H1 (cell line): ENCODE results near the gene TOM1L2. TPM values are rescaled to one million over a fixed set of nuclear protein-coding genes. Genes with fewer than 3 reads are reported as not detected.

Experiments used
- CTCF ChIA-PET: fragments of 300-600 bp; sonication (Branson Sonifier 250); formaldehyde crosslinking; loops from one replicate; lab custom pipeline; 2021; ENCODE audit not compliant: partially characterized antibody; lab: Charles Lee
- POLR2A ChIA-PET: fragments of 300-600 bp; sonication (Branson Sonifier 250); formaldehyde crosslinking; loops from one replicate; lab custom pipeline; 2021; ENCODE audit warnings: inconsistent platforms; ENCODE audit not compliant: partially characterized antibody; lab: Charles Lee
- DNase-seq, 2 experiments: peaks; one replicate each; pipeline versions ENCODE4 v3.0.0 to v3.0.0-alpha.2; 2010 to 2022; ENCODE audit warnings: low spot score in 2 of 2, low read depth in 1 of 2, mixed read lengths in 1 of 2
- FAIRE-seq: peaks from 2 replicates; lab custom pipeline; 2011; peaks lifted over from hg19 to GRCh38; lab: Jason Lieb, UNC
- H2AFZ ChIP-seq: 2 replicates; pipeline ENCODE4 v1.8.1; 2012; ENCODE audit warnings: low read length, inconsistent platforms
- H2AK5ac ChIP-seq: 2 replicates; pipeline ENCODE4 v1.6.1; 2013; ENCODE audit warnings: low read depth, low read length
- H2BK120ac ChIP-seq: replicated peaks from 2 replicates; pipeline ENCODE3; 2013; ENCODE audit warnings: low read depth, low read length, inconsistent platforms
- H2BK12ac ChIP-seq: 2 replicates; pipeline ENCODE4 v1.6.1; 2013; ENCODE audit warnings: low read depth, low read length
- H2BK15ac ChIP-seq: 2 replicates; pipeline ENCODE4 v1.6.1; 2013; ENCODE audit warnings: low read length
- H2BK20ac ChIP-seq: 2 replicates; pipeline ENCODE4 v1.6.1; 2013; ENCODE audit warnings: low read length
- H2BK5ac ChIP-seq: 2 replicates; pipeline ENCODE4 v1.6.1; 2013; ENCODE audit warnings: low read depth, low read length
- H3K14ac ChIP-seq: 2 replicates; pipeline ENCODE4 v1.6.1; 2013; ENCODE audit warnings: inconsistent platforms; ENCODE audit not compliant: insufficient read length
- H3K18ac ChIP-seq: 2 replicates; pipeline ENCODE4 v1.6.1; 2013; ENCODE audit warnings: low read length; ENCODE audit errors: extremely low read depth
- H3K23ac ChIP-seq: 2 replicates; pipeline ENCODE4 v1.6.1; 2013; ENCODE audit warnings: inconsistent platforms; ENCODE audit not compliant: insufficient read length
- H3K23me2 ChIP-seq: 2 replicates; pipeline ENCODE4 v1.6.1; 2013; ENCODE audit warnings: low read depth, low read length
- H3K27ac ChIP-seq: 2 replicates; pipeline ENCODE4 v1.6.1; 2011; ENCODE audit warnings: low read depth, low read length, inconsistent platforms
- H3K27me3 ChIP-seq, 4 experiments: replicated peaks in 1 of 4; 1 replicate in 1 of 4; 2 replicates in 3 of 4; pipeline versions ENCODE4 v1.6.1 to v1.8.1; 2011 to 2013; ENCODE audit warnings: low read length in 3 of 4, mild to moderate bottlenecking in 3 of 4, inconsistent platforms in 2 of 4, mixed read lengths in 2 of 4, moderate library complexity in 1 of 4; ENCODE audit not compliant: control insufficient read depth in 3 of 4, insufficient read depth in 3 of 4; ENCODE audit errors: extremely low read depth in 1 of 4
- H3K36me3 ChIP-seq, 4 experiments: 2 replicates each; pipeline versions ENCODE4 v1.6.1 to v1.8.1; 2011 to 2013; ENCODE audit warnings: mild to moderate bottlenecking in 4 of 4, low read length in 3 of 4, moderate library complexity in 2 of 4, control low read depth in 1 of 4, inconsistent platforms in 1 of 4; ENCODE audit not compliant: insufficient read depth in 4 of 4, control insufficient read depth in 2 of 4
- H3K4ac ChIP-seq: replicated peaks from 2 replicates; pipeline ENCODE3; 2013; ENCODE audit warnings: low read length, low read depth, mixed read lengths, inconsistent platforms; ENCODE audit not compliant: insufficient read length
- H3K4me1 ChIP-seq, 4 experiments: replicated peaks in 1 of 4; 1 replicate in 1 of 4; 2 replicates in 3 of 4; pipeline versions ENCODE4 v1.6.1 to v1.8.1; 2011 to 2013; ENCODE audit warnings: low read length in 3 of 4, inconsistent platforms in 2 of 4, mixed read lengths in 1 of 4; ENCODE audit not compliant: insufficient read depth in 4 of 4, control insufficient read depth in 3 of 4
- H3K4me2 ChIP-seq, 2 experiments: 2 replicates each; pipeline versions ENCODE4 v1.6.1 to v1.8.1; 2011 to 2013; ENCODE audit warnings: low read depth in 2 of 2, low read length in 2 of 2, control low read depth in 1 of 2, inconsistent platforms in 1 of 2, mild to moderate bottlenecking in 1 of 2; ENCODE audit not compliant: insufficient read depth in 1 of 2
- H3K4me3 ChIP-seq, 4 experiments: fragments of 200-600, 300-600 bp in 1 of 4; sonication (generic), shearing (Covaris generic), sonication (Bioruptor Twin) in 1 of 4; 2 replicates each; pipeline versions ENCODE4 v1.5.1 to v1.8.1; 2011 to 2016; ENCODE audit warnings: low read length in 4 of 4, low read depth in 3 of 4, control low read depth in 2 of 4, inconsistent platforms in 2 of 4, mild to moderate bottlenecking in 2 of 4, mixed read lengths in 1 of 4, moderate library complexity in 1 of 4; ENCODE audit not compliant: insufficient read depth in 2 of 4; ENCODE audit errors: extremely low read depth in 1 of 4
- H3K56ac ChIP-seq: replicated peaks from 2 replicates; pipeline ENCODE3; 2013; ENCODE audit warnings: low read depth, mild to moderate bottlenecking, mixed read lengths, low read length, inconsistent platforms; ENCODE audit not compliant: insufficient read length
- H3K79me1 ChIP-seq: 2 replicates; pipeline ENCODE4 v1.6.1; 2013; ENCODE audit warnings: low read depth, low read length, control low read depth
- H3K79me2 ChIP-seq, 2 experiments: 2 replicates each; pipeline versions ENCODE4 v1.6.1 to v1.8.1; 2012 to 2013; ENCODE audit warnings: low read length in 2 of 2, mild to moderate bottlenecking in 2 of 2, inconsistent platforms in 1 of 2; ENCODE audit not compliant: insufficient read depth in 2 of 2, control insufficient read depth in 1 of 2
- H3K9ac ChIP-seq, 4 experiments: replicated peaks in 1 of 4; 1 replicate in 1 of 4; 2 replicates in 3 of 4; pipeline versions ENCODE4 v1.6.1 to v1.8.1; 2011 to 2013; ENCODE audit warnings: low read depth in 3 of 4, low read length in 3 of 4, control low read depth in 2 of 4, mild to moderate bottlenecking in 2 of 4, moderate library complexity in 2 of 4, inconsistent platforms in 1 of 4; ENCODE audit errors: extremely low read depth in 1 of 4
- H3K9me3 ChIP-seq, 2 experiments: 2 replicates each; pipeline versions ENCODE4 v1.6.1 to v1.8.1; 2012 to 2013; ENCODE audit warnings: mild to moderate bottlenecking in 2 of 2, moderate library complexity in 2 of 2, control low read depth in 1 of 2, inconsistent platforms in 1 of 2, low read depth in 1 of 2, low read length in 1 of 2, mixed read lengths in 1 of 2; ENCODE audit not compliant: insufficient read depth in 2 of 2
- H4K20me1 ChIP-seq, 2 experiments: replicated peaks in 1 of 2; 2 replicates each; pipeline versions ENCODE3 to v1.8.1; 2011 to 2013; ENCODE audit warnings: inconsistent platforms in 2 of 2, low read length in 2 of 2, mild to moderate bottlenecking in 1 of 2; ENCODE audit not compliant: insufficient read depth in 2 of 2, control insufficient read depth in 1 of 2
- H4K5ac ChIP-seq: 2 replicates; pipeline ENCODE4 v1.6.1; 2013; ENCODE audit warnings: low read length, low read depth, mixed read lengths, inconsistent platforms; ENCODE audit not compliant: insufficient read length
- H4K8ac ChIP-seq: 2 replicates; pipeline ENCODE4 v1.8.0; 2013; ENCODE audit warnings: mild to moderate bottlenecking, moderate library complexity, low read length, inconsistent platforms; ENCODE audit not compliant: insufficient read depth; ENCODE audit errors: extremely low read depth
- H4K91ac ChIP-seq: replicated peaks from 2 replicates; pipeline ENCODE3; 2013; ENCODE audit warnings: low read length, mixed read lengths, inconsistent platforms; ENCODE audit not compliant: insufficient read length
- HDAC2 ChIP-seq, 2 experiments: fragments of 300-600 bp in 1 of 2; sonication (generic) in 1 of 2; IDR thresholded peaks; 2 replicates each; pipeline ENCODE4 v1.6.1; 2011 to 2012; ENCODE audit warnings: low read depth in 2 of 2, low read length in 2 of 2, mild to moderate bottlenecking in 2 of 2, moderate library complexity in 2 of 2, borderline replicate concordance in 1 of 2, inconsistent platforms in 1 of 2
- JUND ChIP-seq: IDR thresholded peaks from 2 replicates; pipeline ENCODE4 v1.6.1; 2011; ENCODE audit warnings: mild to moderate bottlenecking, improper control_type of control experiment, low read length
- NRF1 ChIP-seq: IDR thresholded peaks from 2 replicates; pipeline ENCODE4 v1.6.1; 2011; ENCODE audit warnings: mild to moderate bottlenecking, low read depth, low read length, improper control_type of control experiment
- RNF2 ChIP-seq: fragments of 200-900, 300-1000 bp; sonication (generic); IDR thresholded peaks from 2 replicates; pipeline ENCODE4 v1.7.1; 2016; ENCODE audit warnings: borderline replicate concordance, low read depth, mild to moderate bottlenecking, antibody characterized with exemption, low read length; ENCODE audit not compliant: poor library complexity, severe bottlenecking; ENCODE audit errors: missing control alignments
- SIN3A ChIP-seq, 2 experiments: IDR thresholded peaks in 1 of 2; conservative IDR thresholded peaks in 1 of 2; 2 replicates each; pipeline ENCODE4 v1.6.1; 2011 to 2012; ENCODE audit warnings: low read length in 2 of 2, improper control_type of control experiment in 1 of 2, low read depth in 1 of 2, mild to moderate bottlenecking in 1 of 2
- SIX5 ChIP-seq: IDR thresholded peaks from 2 replicates; pipeline ENCODE4 v1.6.1; 2011; ENCODE audit warnings: mild to moderate bottlenecking, low read depth, low read length
- SP2 ChIP-seq: IDR thresholded peaks from 2 replicates; pipeline ENCODE4 v1.6.1; 2012; ENCODE audit warnings: mild to moderate bottlenecking, low read length, inconsistent platforms
- TAF1 ChIP-seq: IDR thresholded peaks from 2 replicates; pipeline ENCODE4 v1.6.1; 2011; ENCODE audit warnings: mild to moderate bottlenecking, low read depth, low read length
- WGBS, 2 experiments: shearing (Covaris generic) in 1 of 2; methylation state at CpG; one replicate each; pipeline versions ENCODE4 v1.1.6 to v1.1.7; 2013 to 2015; ENCODE audit warnings: low lambda C conversion rate in 2 of 2, mixed read lengths in 2 of 2, inconsistent platforms in 1 of 2, low coverage in 1 of 2, missing lambda C conversion rate in 1 of 2; ENCODE audit not compliant: insufficient replicate concordance in 2 of 2, insufficient coverage in 1 of 2, insufficient read length in 1 of 2; ENCODE audit errors: extremely low coverage in 1 of 2, missing lambda C conversion rate in 1 of 2; 5-methylcytosine and 5-hydroxymethylcytosine counted together
- polyA plus RNA-seq, 7 experiments: library from polyadenylated mRNA; depleted of rRNA in 3 of 7; stranded (reverse) in 5 of 7; unstranded in 2 of 7; fragments of >200 nt in 5 of 7; fragments of 200-250 nt in 2 of 7; gene quantifications; 1 replicate in 5 of 7; 2 replicates in 1 of 7; 4 replicates in 1 of 7; pipeline versions ENCODE4 v1.2.1 to v1.2.3, GENCODE V29; 2011 to 2013; ENCODE audit warnings: missing spikeins in 2 of 7, mixed read lengths in 2 of 7
- total RNA-seq: library from RNA; stranded (reverse); fragmentation: NEBNext Ultra II Directional; extraction: Animal tissue kit (Norgen Biotek cat#: 25700); gene quantifications from 2 replicates; pipeline ENCODE4 v1.2.1, GENCODE V29; 2021
- TF ChIP-seq, protein P1 (sequence below), 3 experiments: IDR thresholded peaks; 1 replicate in 2 of 3; 2 replicates in 1 of 3; pipeline versions ENCODE4 v1.5.1 to v1.6.1; 2011; ENCODE audit warnings: low read length in 3 of 3, mild to moderate bottlenecking in 3 of 3, inconsistent platforms in 2 of 3, low read depth in 1 of 3, moderate library complexity in 1 of 3; ENCODE audit not compliant: insufficient read depth in 1 of 3; ENCODE audit errors: control extremely low read depth in 1 of 3

Gene TOM1L2
- total and polyA plus RNA-seq, 2 of the 8 experiments (the other 6 are each of a cell fraction or from before 2014, with no cell fraction given), result 2.0 to 3.4 TPM

- Histone ChIP-seq H3K14ac (no peak overlapping the region), H4K5ac (no peak overlapping the region), H3K27ac (no peak overlapping the region), H3K56ac (no peak overlapping the region), H2BK120ac (no peak overlapping the region), H3K4me1 (peaks cover 3 to 10% (median 7%) of the 10 kb centered on the region in 4 experiments; a peak in 6 of 7 replicates), H3K23ac (no peak overlapping the region), H3K79me2 (no peaks in the 10 kb centered on the region), H3K79me1 (no peaks in the 10 kb centered on the region), H3K18ac (no peak overlapping the region), H3K4me2 (no peak overlapping the region), H2AFZ (no peak overlapping the region), H2BK20ac (no peak overlapping the region), H4K20me1 (no peaks in the 10 kb centered on the region), H3K4me3 (no peak overlapping the region), H3K23me2 (no peaks in the 10 kb centered on the region), H3K9me3 (no peaks in the 10 kb centered on the region), H4K91ac (no peak overlapping the region), H3K4ac (no peak overlapping the region), H4K8ac (no peak overlapping the region), H2AK5ac (no peak overlapping the region), H2BK5ac (no peak overlapping the region), H2BK15ac (no peak overlapping the region), H2BK12ac (no peak overlapping the region), H3K27me3 (no peaks in the 10 kb centered on the region), H3K36me3 (no peaks in the 10 kb centered on the region), H3K9ac (no peak overlapping the region; a peak in 2 of 7 replicates)
- ChIA-PET POLR2A (no interaction called here), CTCF (interaction anchor here (1.1 to 1.7 kb wide), 2 partner anchors 10 to 79 kb away, joined by 4 to 5 read pairs; no protein-coding TSS in a partner anchor)
- 88% methylated on average over 8 of the region's 8 CpGs; no CpG with 5 or more reads in 1 of the 2 experiments for WGBS, 2 experiments
- DNase-seq (no peak), FAIRE-seq (no peak)
- TF ChIP-seq, protein P1, sequence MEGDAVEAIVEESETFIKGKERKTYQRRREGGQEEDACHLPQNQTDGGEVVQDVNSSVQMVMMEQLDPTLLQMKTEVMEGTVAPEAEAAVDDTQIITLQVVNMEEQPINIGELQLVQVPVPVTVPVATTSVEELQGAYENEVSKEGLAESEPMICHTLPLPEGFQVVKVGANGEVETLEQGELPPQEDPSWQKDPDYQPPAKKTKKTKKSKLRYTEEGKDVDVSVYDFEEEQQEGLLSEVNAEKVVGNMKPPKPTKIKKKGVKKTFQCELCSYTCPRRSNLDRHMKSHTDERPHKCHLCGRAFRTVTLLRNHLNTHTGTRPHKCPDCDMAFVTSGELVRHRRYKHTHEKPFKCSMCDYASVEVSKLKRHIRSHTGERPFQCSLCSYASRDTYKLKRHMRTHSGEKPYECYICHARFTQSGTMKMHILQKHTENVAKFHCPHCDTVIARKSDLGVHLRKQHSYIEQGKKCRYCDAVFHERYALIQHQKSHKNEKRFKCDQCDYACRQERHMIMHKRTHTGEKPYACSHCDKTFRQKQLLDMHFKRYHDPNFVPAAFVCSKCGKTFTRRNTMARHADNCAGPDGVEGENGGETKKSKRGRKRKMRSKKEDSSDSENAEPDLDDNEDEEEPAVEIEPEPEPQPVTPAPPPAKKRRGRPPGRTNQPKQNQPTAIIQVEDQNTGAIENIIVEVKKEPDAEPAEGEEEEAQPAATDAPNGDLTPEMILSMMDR (IDR thresholded peaks at IDR 0.05; ENCODE audit: control extremely low read depth in 1 of 3, insufficient read depth in 1 of 3, low read depth in 1 of 3, low read length in 3 of 3), result no peak
- TF ChIP-seq TAF1, result no peak
- TF ChIP-seq JUND, result no peak
- no peak for TF ChIP-seq RNF2
- TF ChIP-seq SP2, result no peak
- no peak for TF ChIP-seq NRF1
- no peak for TF ChIP-seq HDAC2 (IDR thresholded peaks at IDR 0.05; ENCODE audit: borderline replicate concordance in 1 of 2, low read depth in 2 of 2, low read length in 2 of 2)
- TF ChIP-seq SIX5, result no peak
- TF ChIP-seq SIN3A (conservative IDR thresholded peaks at IDR 0.05 in 1 of 2, IDR thresholded peaks at IDR 0.05 in 1 of 2; ENCODE audit: low read depth in 1 of 2, low read length in 2 of 2), result no peak
These were observed 33.7 kb downstream of the TOM1L2 start for GRCh38 chr17:17938388-17939107.
